IgD-negative memory B cell (primary cell): ENCODE measurements around the gene PRSS1. TPM values are rescaled to one million over a fixed set of nuclear protein-coding genes. Genes with fewer than 3 reads are reported as not detected.
"Not testable (repeated sequence)": the region's sequence is repeated elsewhere in the genome, so short reads cannot be mapped to it uniquely, and the experiment has no call there.

Experiments
- H3K27ac Mint-ChIP-seq, 3 donors: one replicate each; pipeline ENCODE4 v1.8.0; 2020 to 2022; ENCODE audit warnings: mild to moderate bottlenecking in 3 of 3, mixed read lengths in 3 of 3, moderate library complexity in 1 of 3
- H3K27me3 Mint-ChIP-seq: one replicate; pipeline ENCODE4 v1.8.0; 2021; ENCODE audit warnings: mixed read lengths
- H3K36me3 Mint-ChIP-seq: one replicate; pipeline ENCODE4 v1.8.0; 2020; ENCODE audit warnings: mild to moderate bottlenecking, mixed read lengths
- H3K4me1 Mint-ChIP-seq, 3 donors: one replicate each; pipeline ENCODE4 v1.8.0; 2020 to 2022; ENCODE audit warnings: mixed read lengths in 3 of 3, mild to moderate bottlenecking in 1 of 3
- H3K4me3 Mint-ChIP-seq, 4 donors: one replicate each; pipeline ENCODE4 v1.8.0; 2020 to 2022; ENCODE audit warnings: mild to moderate bottlenecking in 4 of 4, mixed read lengths in 4 of 4, moderate library complexity in 3 of 4
- H3K9me3 Mint-ChIP-seq, 3 donors: one replicate each; pipeline ENCODE4 v1.8.0; 2020 to 2021; ENCODE audit warnings: mixed read lengths in 3 of 3, mild to moderate bottlenecking in 1 of 3
- polyA plus RNA-seq: library from polyadenylated mRNA; unstranded; fragments of 300-500 nt; fragmentation: Illumina TruSeq; gene quantifications from one replicate; pipeline ENCODE4 v1.2.3, GENCODE V29; 2021

PRSS1 gene
- polyA plus RNA-seq, 1 donor from 2014 or later, result not detected

GRCh38 chr7:142722248-142722794, 27.0 kb upstream of the PRSS1 start:
- no peaks in the 10 kb centered on the region for H3K9me3 Mint-ChIP-seq
- H3K4me1 Mint-ChIP-seq, result peaks cover 4 to 12% (median 7%) of the 10 kb centered on the region in 3 donors
- peak overlapping the region; percentile 27 to 92 (median 84) for H3K4me3 Mint-ChIP-seq
- peaks cover 3% of the 10 kb centered on the region for H3K36me3 Mint-ChIP-seq
- peaks cover 11% of the 10 kb centered on the region for H3K27me3 Mint-ChIP-seq
- H3K27ac Mint-ChIP-seq, result no peak overlapping the region

- H3K27ac Mint-ChIP-seq, result no peak overlapping the region
- peaks cover 4% of the 10 kb centered on the region for H3K36me3 Mint-ChIP-seq
- no peaks in the 10 kb centered on the region for H3K27me3 Mint-ChIP-seq
- peaks cover 10 to 13% (median 12%) of the 10 kb centered on the region in 3 donors for H3K4me1 Mint-ChIP-seq
- H3K4me3 Mint-ChIP-seq, result peak overlapping the region in 2 of 4 donors; percentile 34 to 79
- peaks cover 0 to 3% (median 0%) of the 10 kb centered on the region in 3 donors for H3K9me3 Mint-ChIP-seq
Observed at GRCh38 chr7:142733271-142733670, 16.0 kb upstream of the PRSS1 start.

GRCh38 chr7:142739923-142740492, 9.3 kb upstream of the PRSS1 start:
- H3K27ac Mint-ChIP-seq, result peak overlapping the region in 1 of 3 donors; percentile 55
- no peaks in the 10 kb centered on the region for H3K27me3 Mint-ChIP-seq
- peaks cover 0 to 3% (median 0%) of the 10 kb centered on the region in 3 donors for H3K9me3 Mint-ChIP-seq
- no peaks in the 10 kb centered on the region for H3K36me3 Mint-ChIP-seq
- H3K4me3 Mint-ChIP-seq, result peak overlapping the region in 2 of 4 donors; percentile 14 to 56
- peaks cover 25 to 30% (median 27%) of the 10 kb centered on the region in 3 donors for H3K4me1 Mint-ChIP-seq

GRCh38 chr7:142740786-142741185, 8.5 kb upstream of the PRSS1 start:
- Mint-ChIP-seq H3K27ac (peak overlapping the region in 1 of 3 donors; percentile 14), H3K36me3 (no peaks in the 10 kb centered on the region), H3K9me3 (peaks cover 0 to 2% (median 0%) of the 10 kb centered on the region in 3 donors), H3K4me1 (peaks cover 25 to 30% (median 27%) of the 10 kb centered on the region in 3 donors), H3K27me3 (no peaks in the 10 kb centered on the region), H3K4me3 (peak overlapping the region in 2 of 4 donors; percentile 14 to 23)

GRCh38 chr7:142741932-142742331, 7.3 kb upstream of the PRSS1 start:
- H3K27ac Mint-ChIP-seq, H3K9me3 Mint-ChIP-seq, H3K36me3 Mint-ChIP-seq, H3K27me3 Mint-ChIP-seq, H3K4me3 Mint-ChIP-seq: not testable (repeated sequence)
- peaks cover 27 to 30% (median 27%) of the 10 kb centered on the region in 3 donors for H3K4me1 Mint-ChIP-seq

GRCh38 chr7:142745091-142745635, 4.1 kb upstream of the PRSS1 start:
- Mint-ChIP-seq H3K4me1 (peaks cover 8 to 9% (median 9%) of the 10 kb centered on the region in 3 donors), H3K9me3 (peaks cover 0 to 1% (median 0%) of the 10 kb centered on the region in 3 donors), H3K36me3 (no peaks in the 10 kb centered on the region), H3K27me3 (peaks cover 2% of the 10 kb centered on the region), H3K4me3 (no peak overlapping the region), H3K27ac (no peak overlapping the region)

GRCh38 chr7:142745745-142746144, 3.5 kb upstream of the PRSS1 start:
- H3K4me1 Mint-ChIP-seq, result peaks cover 3 to 4% (median 4%) of the 10 kb centered on the region in 3 donors
- H3K36me3 Mint-ChIP-seq, result peaks cover 1% of the 10 kb centered on the region
- H3K27ac Mint-ChIP-seq, result no peak overlapping the region
- no peak overlapping the region for H3K4me3 Mint-ChIP-seq
- peaks cover 2% of the 10 kb centered on the region for H3K27me3 Mint-ChIP-seq
- H3K9me3 Mint-ChIP-seq, result peaks cover 0 to 1% (median 0%) of the 10 kb centered on the region in 3 donors

GRCh38 chr7:142746264-142746663, 3.0 kb upstream of the PRSS1 start:
- H3K27ac Mint-ChIP-seq, result no peak overlapping the region
- H3K27me3 Mint-ChIP-seq, result peaks cover 2% of the 10 kb centered on the region
- peaks cover 0 to 2% (median 0%) of the 10 kb centered on the region in 3 donors for H3K4me1 Mint-ChIP-seq
- H3K4me3 Mint-ChIP-seq, result no peak overlapping the region
- peaks cover 0 to 1% (median 0%) of the 10 kb centered on the region in 3 donors for H3K9me3 Mint-ChIP-seq
- H3K36me3 Mint-ChIP-seq, result peaks cover 2% of the 10 kb centered on the region

- H3K27ac Mint-ChIP-seq, H3K9me3 Mint-ChIP-seq, H3K4me3 Mint-ChIP-seq, H3K36me3 Mint-ChIP-seq, H3K4me1 Mint-ChIP-seq, H3K27me3 Mint-ChIP-seq: not testable (repeated sequence)
Observed at GRCh38 chr7:142748410-142748809, 862 bp upstream of the PRSS1 start.

GRCh38 chr7:142750321-142750938, 1.2 kb downstream of the PRSS1 start:
- Mint-ChIP-seq H3K27ac (no peak overlapping the region), H3K4me3 (no peak overlapping the region), H3K27me3 (peaks cover 2% of the 10 kb centered on the region), H3K9me3 (peaks cover 0 to 1% (median 0%) of the 10 kb centered on the region in 3 donors), H3K4me1 (peaks cover 0 to 2% (median 0%) of the 10 kb centered on the region in 3 donors), H3K36me3 (peaks cover 2% of the 10 kb centered on the region)

GRCh38 chr7:142751526-142752175, 2.4 kb downstream of the PRSS1 start:
- H3K4me3 Mint-ChIP-seq, H3K27me3 Mint-ChIP-seq, H3K4me1 Mint-ChIP-seq, H3K27ac Mint-ChIP-seq, H3K36me3 Mint-ChIP-seq, H3K9me3 Mint-ChIP-seq: not testable (repeated sequence)

- Mint-ChIP-seq H3K9me3 (peaks cover 3 to 4% (median 3%) of the 10 kb centered on the region in 3 donors), H3K27ac (no peak overlapping the region), H3K36me3 (peaks cover 2% of the 10 kb centered on the region), H3K27me3 (peaks cover 2% of the 10 kb centered on the region), H3K4me1 (no peaks in the 10 kb centered on the region), H3K4me3 (peak overlapping the region in 1 of 4 donors; percentile 3)
Observed at GRCh38 chr7:142752376-142753225, 3.3 kb downstream of the PRSS1 start.

GRCh38 chr7:142753366-142753765, 4.1 kb downstream of the PRSS1 start:
- no peak overlapping the region for H3K27ac Mint-ChIP-seq
- no peak overlapping the region for H3K4me3 Mint-ChIP-seq
- peaks cover 3 to 4% (median 3%) of the 10 kb centered on the region in 3 donors for H3K9me3 Mint-ChIP-seq
- peaks cover 2% of the 10 kb centered on the region for H3K36me3 Mint-ChIP-seq
- H3K27me3 Mint-ChIP-seq, result peaks cover 2% of the 10 kb centered on the region
- H3K4me1 Mint-ChIP-seq, result no peaks in the 10 kb centered on the region

- not testable (repeated sequence) for H3K4me1 Mint-ChIP-seq, H3K9me3 Mint-ChIP-seq, H3K27me3 Mint-ChIP-seq, H3K4me3 Mint-ChIP-seq, H3K27ac Mint-ChIP-seq, H3K36me3 Mint-ChIP-seq
Observed at GRCh38 chr7:142753925-142754491, 4.7 kb downstream of the PRSS1 start.
